ENCODE measurements around the gene RASA2. TPM values are rescaled to one million over a fixed set of nuclear protein-coding genes. Genes with fewer than 3 reads are reported as not detected.

RASA2 gene
- total RNA-seq, 4 donors from 2014 or later = 9.0 to 70.3 (median 21.5) TPM

DNA sequence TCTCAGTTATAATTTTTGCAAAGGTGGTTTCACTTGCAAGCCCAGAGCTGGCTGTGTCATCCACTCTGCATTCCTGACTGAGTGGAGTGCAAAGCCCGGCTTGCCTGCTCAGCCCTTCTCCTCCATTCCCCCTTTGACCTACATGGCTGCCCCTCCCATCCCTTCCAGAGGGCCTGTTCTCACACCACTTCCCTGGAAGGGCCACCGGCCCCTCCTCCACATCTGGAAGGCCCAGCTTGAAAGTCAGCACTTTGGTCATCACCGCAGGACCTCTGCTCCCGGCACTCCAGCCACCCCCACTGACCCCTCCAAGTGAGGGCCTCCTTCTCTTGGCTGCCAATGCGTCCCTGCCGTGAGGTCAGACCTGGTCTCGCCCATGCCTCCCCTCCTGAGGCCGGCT, 177.2 kb downstream of the RASA2 start:
- WGBS, 2 donors (ENCODE audit: low coverage in 1 of 2) = 29 to 57% methylated on average over 1 to 8 of the region's 8 CpGs
- TF ChIP-seq, protein P1, sequence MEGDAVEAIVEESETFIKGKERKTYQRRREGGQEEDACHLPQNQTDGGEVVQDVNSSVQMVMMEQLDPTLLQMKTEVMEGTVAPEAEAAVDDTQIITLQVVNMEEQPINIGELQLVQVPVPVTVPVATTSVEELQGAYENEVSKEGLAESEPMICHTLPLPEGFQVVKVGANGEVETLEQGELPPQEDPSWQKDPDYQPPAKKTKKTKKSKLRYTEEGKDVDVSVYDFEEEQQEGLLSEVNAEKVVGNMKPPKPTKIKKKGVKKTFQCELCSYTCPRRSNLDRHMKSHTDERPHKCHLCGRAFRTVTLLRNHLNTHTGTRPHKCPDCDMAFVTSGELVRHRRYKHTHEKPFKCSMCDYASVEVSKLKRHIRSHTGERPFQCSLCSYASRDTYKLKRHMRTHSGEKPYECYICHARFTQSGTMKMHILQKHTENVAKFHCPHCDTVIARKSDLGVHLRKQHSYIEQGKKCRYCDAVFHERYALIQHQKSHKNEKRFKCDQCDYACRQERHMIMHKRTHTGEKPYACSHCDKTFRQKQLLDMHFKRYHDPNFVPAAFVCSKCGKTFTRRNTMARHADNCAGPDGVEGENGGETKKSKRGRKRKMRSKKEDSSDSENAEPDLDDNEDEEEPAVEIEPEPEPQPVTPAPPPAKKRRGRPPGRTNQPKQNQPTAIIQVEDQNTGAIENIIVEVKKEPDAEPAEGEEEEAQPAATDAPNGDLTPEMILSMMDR (IDR thresholded peaks at IDR 0.05) = no peak
- TF ChIP-seq POLR2AphosphoS5 (IDR thresholded peaks at IDR 0.05) (no peak), POLR2A (IDR thresholded peaks at IDR 0.05) (no peak), EP300 (IDR thresholded peaks at IDR 0.05; ENCODE audit: low read depth) (no peak)
- H3K27me3 ChIP-seq = peaks cover 33% of the 10 kb centered on the region
- no peak for DNase-seq
- in situ Hi-C loops (cut with MboI; ENCODE audit: low pct_ligation_motif_present in 1 of 4, low pct_unique_long_range_greater_than_20kb in 1 of 4, low sequenced_read_pairs in 3 of 4) = no loop called here
- H3K4me1 ChIP-seq = peaks cover 0 to 15% (median 4%) of the 10 kb centered on the region in 4 donors
- intact Hi-C loops (cut with DNase I; ENCODE audit: low total_unique reads) = no loop called here
- H3K4me3 ChIP-seq = no peak overlapping the region
- no peaks in the 10 kb centered on the region for H3K36me3 ChIP-seq
- peaks cover under 1 to 3% of the 10 kb centered on the region in 2 donors for H3K9me3 ChIP-seq
- H3K27ac ChIP-seq = no peak overlapping the region

Other genes starting within 250 kb of the RASA2 start
- 100 to 1,000 TPM in 3 of 4 donors, 10 to 100 TPM in 1; 71.8 to 182 (median 169) TPM for gene ZBTB38, start 118.5 kb upstream of the RASA2 start, total RNA-seq

All from transverse colon (tissue), 4 donors.